ENCODE results near the gene FAM47B. TPM values are rescaled to one million over a fixed set of nuclear protein-coding genes. Genes with fewer than 3 reads are reported as not detected.

Gene FAM47B
- not detected in 2 replicates for total RNA-seq

- Histone ChIP-seq H3K4me3 (ENCODE audit: low read depth, low read length) (no peak within 1 kb of the TSS), H3K27me3 (ENCODE audit: control insufficient read depth, insufficient read depth, low read length) (no peaks in the 10 kb centered on the region), H3K36me3 (ENCODE audit: control insufficient read depth, insufficient read depth, low read length) (no peaks in the 10 kb centered on the region)
- TF ChIP-seq CTCF (IDR thresholded peaks at IDR 0.05; ENCODE audit: insufficient read depth, low read length, poor library complexity, severe bottlenecking), result no peak
- no peak for DNase-seq (ENCODE audit: low read depth)
Measured at GRCh38 chrX:34942496-34942895, at the start of gene FAM47B. TSS of gene FAM47B (plus strand) at chrX:34942796. CDS start at chrX:34942832, 36 bp downstream.

- H3K4me3 ChIP-seq (ENCODE audit: low read depth, low read length), result no peak overlapping the region
- no peaks in the 10 kb centered on the region for H3K27me3 ChIP-seq (ENCODE audit: control insufficient read depth, insufficient read depth, low read length)
- no peaks in the 10 kb centered on the region for H3K36me3 ChIP-seq (ENCODE audit: control insufficient read depth, insufficient read depth, low read length)
- no peak for DNase-seq (ENCODE audit: low read depth)
- peak; percentile 21 for TF ChIP-seq CTCF (IDR thresholded peaks at IDR 0.05; ENCODE audit: insufficient read depth, low read length, poor library complexity, severe bottlenecking)
Measured at GRCh38 chrX:34893741-34894140, 48.9 kb upstream of the FAM47B start.

- TF ChIP-seq CTCF (IDR thresholded peaks at IDR 0.05; ENCODE audit: insufficient read depth, low read length, poor library complexity, severe bottlenecking), result no peak
- no peak overlapping the region for H3K4me3 ChIP-seq (ENCODE audit: low read depth, low read length)
- no peaks in the 10 kb centered on the region for H3K27me3 ChIP-seq (ENCODE audit: control insufficient read depth, insufficient read depth, low read length)
- no peaks in the 10 kb centered on the region for H3K36me3 ChIP-seq (ENCODE audit: control insufficient read depth, insufficient read depth, low read length)
- no peak for DNase-seq (ENCODE audit: low read depth)
Measured at GRCh38 chrX:34900691-34901090, 41.9 kb upstream of the FAM47B start.

- no peak for DNase-seq (ENCODE audit: low read depth)
- no peak for TF ChIP-seq CTCF (IDR thresholded peaks at IDR 0.05; ENCODE audit: insufficient read depth, low read length, poor library complexity, severe bottlenecking)
- no peak overlapping the region for H3K4me3 ChIP-seq (ENCODE audit: low read depth, low read length)
- H3K27me3 ChIP-seq (ENCODE audit: control insufficient read depth, insufficient read depth, low read length), result no peaks in the 10 kb centered on the region
- no peaks in the 10 kb centered on the region for H3K36me3 ChIP-seq (ENCODE audit: control insufficient read depth, insufficient read depth, low read length)
Measured at GRCh38 chrX:34901761-34902160, 40.8 kb upstream of the FAM47B start.

GRCh38 chrX:34903316-34903715 lies 39.3 kb upstream of the FAM47B start:
- no peak for TF ChIP-seq CTCF (IDR thresholded peaks at IDR 0.05; ENCODE audit: insufficient read depth, low read length, poor library complexity, severe bottlenecking)
- Histone ChIP-seq H3K27me3 (ENCODE audit: control insufficient read depth, insufficient read depth, low read length) (no peaks in the 10 kb centered on the region), H3K4me3 (ENCODE audit: low read depth, low read length) (no peak overlapping the region), H3K36me3 (ENCODE audit: control insufficient read depth, insufficient read depth, low read length) (no peaks in the 10 kb centered on the region)
- no peak for DNase-seq (ENCODE audit: low read depth)

GRCh38 chrX:34909151-34909550 lies 33.4 kb upstream of the FAM47B start:
- no peak overlapping the region for H3K4me3 ChIP-seq (ENCODE audit: low read depth, low read length)
- H3K27me3 ChIP-seq (ENCODE audit: control insufficient read depth, insufficient read depth, low read length), result no peaks in the 10 kb centered on the region
- DNase-seq (ENCODE audit: low read depth), result no peak
- no peaks in the 10 kb centered on the region for H3K36me3 ChIP-seq (ENCODE audit: control insufficient read depth, insufficient read depth, low read length)
- TF ChIP-seq CTCF (IDR thresholded peaks at IDR 0.05; ENCODE audit: insufficient read depth, low read length, poor library complexity, severe bottlenecking), result no peak

Measured in kidney epithelial cell (primary cell).